ENCODE data around the gene PTPRU.

The PTPRU gene
- total RNA-seq: 0.26 to 0.31 reads per million in 2 donors

DNA sequence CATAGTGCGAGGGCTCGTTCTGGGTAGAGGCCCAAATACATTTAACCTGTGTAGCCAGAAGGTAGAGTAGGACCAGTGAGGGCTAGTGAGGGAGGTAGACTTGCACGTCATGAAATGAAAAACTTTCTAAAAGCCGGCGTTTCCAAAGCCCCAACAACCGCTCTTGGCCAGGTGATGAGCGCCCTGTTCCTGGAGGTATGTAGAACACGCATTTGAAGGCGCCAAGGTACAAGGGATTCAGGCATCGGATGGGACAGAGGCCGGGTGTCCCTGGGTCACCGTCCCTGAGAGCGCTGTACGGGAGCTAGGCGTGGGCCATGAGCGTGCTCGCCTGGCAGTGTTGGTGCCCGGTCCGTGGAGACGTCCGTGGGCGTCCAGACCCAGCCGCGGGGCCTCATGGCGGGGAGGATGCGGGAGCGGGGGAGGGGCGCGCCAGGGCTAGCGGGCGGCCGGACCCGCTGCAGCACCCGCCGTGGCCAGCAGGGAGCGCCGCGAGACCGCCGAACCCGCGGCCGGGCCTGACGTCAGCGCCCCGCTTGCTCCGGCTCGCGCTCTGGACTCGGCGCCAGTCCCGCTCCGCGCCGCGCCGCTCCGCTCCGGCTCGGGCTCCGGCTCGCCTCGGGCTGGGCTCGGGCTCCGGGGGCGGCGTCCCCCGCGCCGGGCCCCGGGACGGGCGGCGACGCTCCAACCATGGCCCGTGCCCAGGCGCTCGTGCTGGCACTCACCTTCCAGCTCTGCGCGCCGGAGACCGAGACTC lies at the start of gene PTPRU:
PTPRU (plus strand) TSS at position 568 of the 757 bp plus-strand sequence; CDS start at position 691, 123 bp downstream.
- peak; percentile 63 for DNase-seq

GRCh38 chr1:29186707-29187106 lies 49.6 kb upstream of the PTPRU start:
- DNase-seq: no peak

- DNase-seq: no peak
These were observed 45.6 kb upstream of the PTPRU start for GRCh38 chr1:29190718-29191117.

DNA sequence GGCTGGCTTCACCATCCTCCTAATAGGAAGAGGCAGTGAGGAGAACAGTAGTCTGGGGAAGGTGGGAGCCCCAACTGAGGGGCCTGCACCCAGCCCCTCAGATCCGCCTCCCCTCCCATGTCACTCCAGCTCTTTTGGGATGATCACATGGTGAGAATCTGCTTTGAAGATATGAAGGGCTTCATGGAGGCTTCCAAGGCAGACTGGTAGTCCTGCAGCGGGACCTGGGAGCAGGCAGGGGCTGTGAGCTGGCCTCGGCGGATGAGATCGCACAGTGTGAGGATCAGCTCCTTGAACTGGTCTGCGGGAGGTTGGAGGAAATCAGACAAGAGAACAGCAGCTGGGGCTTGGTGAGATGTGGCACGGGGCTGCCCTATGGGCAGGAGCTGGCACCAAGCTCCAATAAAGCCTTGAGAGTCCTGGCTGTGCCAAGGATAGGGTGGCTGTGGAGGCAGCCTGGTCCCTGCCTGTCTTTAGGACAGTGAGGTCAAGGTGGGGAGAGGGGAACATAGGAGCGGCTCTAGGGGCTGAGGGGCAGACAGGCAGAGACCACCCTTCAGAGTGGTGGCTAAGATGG lies 42.4 kb upstream of the PTPRU start:
- no peak for DNase-seq

DNA sequence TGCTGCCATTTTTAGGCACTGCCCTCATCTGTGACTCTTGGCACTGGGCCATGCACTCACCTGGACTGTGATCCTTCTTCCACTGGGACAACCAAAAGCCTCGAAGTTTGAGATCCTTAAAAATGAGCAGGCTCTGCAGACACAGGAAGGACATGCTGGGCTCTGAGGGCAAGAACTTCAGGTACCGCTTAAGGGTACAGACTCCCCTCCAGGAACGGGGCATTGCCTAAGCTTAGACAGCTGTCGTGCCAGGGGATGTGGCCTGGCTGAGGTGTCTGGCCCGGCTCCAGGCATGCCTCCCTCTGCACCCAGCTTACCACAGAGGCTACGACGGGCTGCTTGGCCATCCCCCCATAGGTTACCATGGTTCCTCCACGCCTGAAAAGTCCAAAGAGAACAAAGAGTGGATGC lies 40.4 kb upstream of the PTPRU start:
- no peak for DNase-seq

DNA sequence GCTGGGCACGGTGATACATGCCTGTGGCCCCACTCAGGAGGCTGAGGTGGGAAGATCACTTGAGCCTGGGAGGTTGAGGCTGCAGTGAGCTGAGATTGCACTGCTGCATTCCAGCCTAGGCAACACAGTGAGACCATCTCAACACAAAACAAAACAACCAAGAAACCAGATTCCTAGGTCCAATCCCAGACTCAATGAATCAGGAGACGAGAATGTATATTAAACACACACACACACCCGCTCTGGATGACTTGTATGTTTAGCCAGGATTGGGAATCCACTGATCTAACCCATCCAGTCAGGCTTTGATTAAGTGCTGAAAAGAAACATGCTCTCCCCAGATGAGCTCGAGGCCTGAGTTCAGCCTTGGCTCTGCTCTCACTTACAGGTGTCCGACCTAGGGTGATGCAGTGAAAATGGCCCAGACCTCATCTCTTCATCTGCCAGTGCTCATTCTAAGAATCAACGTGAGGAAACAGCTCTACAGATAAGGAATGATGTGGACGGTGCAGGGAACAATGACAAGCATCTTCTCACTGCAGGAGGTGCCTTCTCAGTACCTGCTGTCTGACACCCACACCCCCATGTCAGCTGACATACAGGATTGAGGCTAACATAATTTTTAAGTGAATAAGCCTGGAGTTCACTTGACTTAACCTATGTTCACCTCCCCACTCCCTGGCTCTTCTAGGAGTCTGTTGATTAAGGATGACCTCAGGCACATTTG lies 39.3 kb upstream of the PTPRU start:
- no peak for DNase-seq

- no peak for DNase-seq
These were observed 38.8 kb upstream of the PTPRU start for GRCh38 chr1:29197590-29197924.

- no peak for DNase-seq
These were observed 38.3 kb upstream of the PTPRU start for GRCh38 chr1:29197993-29198392.

- no peak for DNase-seq
These were observed 35.3 kb upstream of the PTPRU start for GRCh38 chr1:29200906-29201594.

GRCh38 chr1:29201595-29202051 lies 34.7 kb upstream of the PTPRU start:
- no peak for DNase-seq

DNA sequence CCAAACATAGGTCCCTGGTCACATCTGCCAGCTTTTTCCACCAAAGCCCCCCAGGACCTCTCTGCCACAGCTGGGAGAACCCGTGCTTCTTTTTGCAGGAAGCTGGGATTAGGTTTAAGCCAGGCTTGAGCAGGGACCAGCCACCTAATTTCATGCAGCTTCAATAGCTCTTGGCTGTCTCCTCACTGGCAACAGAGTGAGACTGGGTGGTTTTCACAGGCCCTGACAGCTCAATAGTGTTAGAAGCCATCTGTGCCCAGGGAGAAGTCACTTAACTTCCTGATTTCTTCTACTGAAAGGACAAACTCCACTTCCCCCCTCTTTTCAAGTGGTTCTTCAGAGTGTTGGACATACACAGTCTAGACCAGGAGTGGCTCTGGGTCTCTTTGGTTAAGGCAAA lies 34.3 kb upstream of the PTPRU start:
- DNase-seq: no peak

DNA sequence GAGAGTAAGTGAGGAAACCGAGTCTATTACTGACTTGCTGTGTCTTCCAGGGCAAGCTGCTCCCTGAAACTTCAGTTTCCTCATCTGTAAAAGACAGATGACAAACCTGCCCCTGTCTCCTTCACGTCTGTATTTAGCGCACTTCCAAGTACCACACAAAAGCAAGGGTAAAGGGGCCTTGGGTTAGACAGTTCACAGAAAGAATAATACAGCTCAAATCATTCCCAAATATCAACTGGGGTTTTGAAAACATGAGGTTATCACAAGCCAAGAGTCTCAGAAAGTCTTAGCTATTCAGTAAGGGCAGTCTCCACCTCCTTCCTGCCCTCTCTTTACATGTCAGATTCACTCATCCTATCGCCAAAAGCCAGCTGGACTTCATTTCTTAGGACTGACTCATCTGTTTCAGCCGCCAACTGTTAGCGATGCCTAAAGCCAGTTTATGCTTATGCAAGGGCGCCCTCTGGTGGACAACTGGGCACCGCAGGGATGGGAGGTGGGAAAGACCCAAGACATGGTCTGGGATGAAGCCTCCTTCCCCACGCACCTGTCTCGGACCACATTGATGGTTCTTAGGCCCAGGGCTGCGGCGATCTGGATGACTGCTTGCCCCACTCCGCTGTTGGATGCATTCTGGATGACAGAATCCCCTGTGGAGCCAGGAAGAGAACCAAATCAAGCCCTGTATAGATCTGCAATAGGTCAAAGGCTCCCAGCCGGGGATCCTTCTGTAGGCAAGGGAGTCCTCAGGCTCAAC lies 33.6 kb upstream of the PTPRU start:
- DNase-seq: peak; percentile 31

- DNase-seq: no peak
These were observed 27.9 kb upstream of the PTPRU start for GRCh38 chr1:29208442-29208841.

- DNase-seq: no peak
These were observed 27.1 kb upstream of the PTPRU start for GRCh38 chr1:29209173-29209572.

- DNase-seq: no peak
These were observed 25.8 kb upstream of the PTPRU start for GRCh38 chr1:29210278-29211085.

DNA sequence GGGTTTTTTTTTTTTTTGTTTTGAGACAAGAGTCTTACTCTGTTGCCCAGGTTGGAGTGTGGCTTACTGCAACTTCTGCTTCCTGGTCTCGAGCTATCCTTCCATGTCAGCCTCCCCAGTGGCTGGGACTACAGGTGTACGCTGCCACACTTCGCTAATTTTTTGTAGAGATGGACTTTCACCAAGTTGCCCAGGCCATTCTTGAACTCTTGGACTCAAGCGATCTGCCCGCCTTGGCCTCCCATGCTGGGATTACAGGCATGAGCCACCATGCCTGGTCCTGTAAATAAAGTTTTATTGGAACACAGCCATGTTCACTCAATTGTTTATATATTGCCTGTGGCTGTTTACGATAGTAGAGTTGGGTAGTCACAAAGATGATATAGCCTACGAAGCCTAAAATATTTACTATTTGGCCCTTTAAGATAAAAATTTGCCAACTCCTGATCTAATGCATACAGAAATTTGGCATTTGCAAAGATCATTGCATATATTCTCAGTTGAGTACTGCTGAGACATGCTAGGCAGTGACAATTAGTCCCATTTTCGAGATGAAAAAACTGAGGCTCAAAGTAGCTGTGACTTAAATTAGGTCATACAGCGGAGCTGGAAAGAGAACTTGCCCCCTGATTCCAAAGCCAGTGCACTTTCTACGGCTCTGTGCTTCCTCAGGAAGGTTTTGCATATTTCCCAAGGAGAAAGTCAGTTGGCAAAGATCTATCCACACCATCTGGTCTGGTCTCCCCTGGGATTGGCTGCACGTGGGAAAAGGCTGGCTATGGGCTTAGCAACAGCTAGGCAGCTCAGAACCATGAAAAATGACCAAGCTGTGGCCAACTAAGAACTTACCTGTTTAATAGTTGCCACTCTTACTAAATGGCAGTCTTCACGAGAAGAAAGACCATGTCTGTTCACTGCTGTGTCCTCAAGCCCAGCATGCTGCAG lies 25.0 kb upstream of the PTPRU start:
- DNase-seq: no peak

DNA sequence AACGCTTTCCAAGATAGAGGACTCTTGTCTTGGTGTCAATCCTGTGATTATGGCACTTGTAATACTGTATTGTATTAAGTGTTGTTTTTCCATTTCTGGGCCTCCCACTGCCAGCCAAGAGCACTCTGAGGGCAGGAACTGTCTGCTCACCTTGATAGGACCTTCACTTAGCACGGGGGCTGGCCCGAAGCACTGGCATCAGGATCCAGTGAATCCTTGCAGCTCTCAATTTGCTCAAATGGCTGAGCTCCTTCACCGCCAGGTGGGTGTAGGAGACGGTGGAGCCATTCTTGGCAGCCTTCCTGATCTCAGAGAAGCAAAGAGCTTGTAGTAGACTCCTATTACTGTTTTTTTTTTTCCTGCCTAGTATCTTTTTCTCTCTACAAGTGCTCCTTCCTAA lies 23.3 kb upstream of the PTPRU start:
- no peak for DNase-seq

GRCh38 chr1:29217633-29218032 lies 18.7 kb upstream of the PTPRU start:
- no peak for DNase-seq

- DNase-seq: no peak
These were observed 18.1 kb upstream of the PTPRU start for GRCh38 chr1:29218223-29218622.

GRCh38 chr1:29221296-29221695 lies 15.0 kb upstream of the PTPRU start:
- no peak for DNase-seq
